DOHH2 (cell line): ENCODE data around the gene COASY.

Experiments
- H3F3A ChIP-seq: fragments of 200-600 bp; sonication (generic), shearing (Covaris generic); 2 replicates; pipeline ENCODE4 v1.6.0; 2016; ENCODE audit warnings: antibody characterized with exemption, mild to moderate bottlenecking; ENCODE audit not compliant: control insufficient read depth, insufficient read depth
- H3K27ac ChIP-seq: fragments of 200-600 bp; sonication (generic); 2 replicates; pipeline ENCODE4 v1.5.1; 2014; ENCODE audit warnings: low read depth, mild to moderate bottlenecking, low read length, moderate library complexity
- H3K27me3 ChIP-seq: fragments of 200-600 bp; sonication (generic); 2 replicates; pipeline ENCODE4 v1.6.1; 2014; ENCODE audit warnings: mild to moderate bottlenecking, low read length, mixed read lengths; ENCODE audit not compliant: control insufficient read depth
- H3K36me3 ChIP-seq: fragments of 200-600 bp; sonication (generic); 2 replicates; pipeline ENCODE4 v1.6.1; 2014; ENCODE audit warnings: mild to moderate bottlenecking, low read length, moderate library complexity, mixed read lengths; ENCODE audit not compliant: control insufficient read depth
- H3K4me1 ChIP-seq: fragments of 200-600 bp; sonication (generic); 2 replicates; pipeline ENCODE4 v1.6.1; 2014; ENCODE audit warnings: mild to moderate bottlenecking, low read length, mixed read lengths; ENCODE audit not compliant: control insufficient read depth
- H3K4me2 ChIP-seq: fragments of 200-600 bp; sonication (generic); 2 replicates; pipeline ENCODE4 v1.6.0; 2014; ENCODE audit warnings: mild to moderate bottlenecking, low read length, moderate library complexity
- H3K4me3 ChIP-seq: fragments of 200-600 bp; sonication (generic); 2 replicates; pipeline ENCODE4 v1.5.1; 2014; ENCODE audit warnings: mild to moderate bottlenecking, low read length, mixed read lengths
- H3K79me2 ChIP-seq: fragments of 200-600 bp; sonication (generic); 2 replicates; pipeline ENCODE4 v1.6.1; 2014; ENCODE audit warnings: mild to moderate bottlenecking, low read length, mixed read lengths; ENCODE audit not compliant: control insufficient read depth
- H3K9me2 ChIP-seq: fragments of 200-600 bp; sonication (generic); replicated peaks from 2 replicates; pipeline ENCODE4 v1.6.1; 2014; ENCODE audit warnings: mild to moderate bottlenecking, low read length, mixed read lengths; ENCODE audit not compliant: control insufficient read depth
- H3K9me3 ChIP-seq: fragments of 200-600 bp; sonication (generic); 2 replicates; pipeline ENCODE4 v1.6.1; 2014; ENCODE audit warnings: antibody characterized with exemption, low read length, mixed read lengths; ENCODE audit not compliant: control insufficient read depth, insufficient read depth
- H4K20me1 ChIP-seq: fragments of 200-600 bp; sonication (generic); 2 replicates; pipeline ENCODE4 v1.6.0; 2014; ENCODE audit warnings: low read depth, mild to moderate bottlenecking, antibody characterized with exemption, low read length, moderate library complexity; ENCODE audit not compliant: control insufficient read depth, insufficient read depth
- CTCF ChIP-seq: fragments of 200-600 bp; sonication (generic); IDR thresholded peaks from one replicate; pipeline ENCODE4 v1.5.1; 2014; ENCODE audit warnings: antibody characterized with exemption, mild to moderate bottlenecking, low read depth, low read length; ENCODE audit not compliant: poor library complexity, severe bottlenecking
- EZH2phosphoT487 ChIP-seq: fragments of 200-600 bp; sonication (generic); IDR thresholded peaks from 2 replicates; pipeline ENCODE4 v1.6.1; 2017; ENCODE audit warnings: borderline replicate concordance, mild to moderate bottlenecking, antibody characterized with exemption, low read length, moderate library complexity, mixed read lengths

COASY gene

GRCh38 chr17:42553161-42553818, 8.7 kb upstream of the COASY start:
- TF ChIP-seq CTCF (no peak), EZH2phosphoT487 (no peak)
- H3K79me2 ChIP-seq = peaks cover 18% of the 10 kb centered on the region
- H3K27me3 ChIP-seq = no peaks in the 10 kb centered on the region
- H3K4me2 ChIP-seq = peak overlapping the region; percentile 96
- no peaks in the 10 kb centered on the region for H3K9me3 ChIP-seq
- peaks cover 33% of the 10 kb centered on the region for H3K4me1 ChIP-seq
- H3K4me3 ChIP-seq = peak overlapping the region; percentile 99
- peaks cover 3% of the 10 kb centered on the region; the same call in 1 of the 2 replicates for H3K36me3 ChIP-seq
- H4K20me1 ChIP-seq = no peaks in the 10 kb centered on the region
- H3F3A ChIP-seq = no peaks in the 10 kb centered on the region
- H3K27ac ChIP-seq = no peak overlapping the region
- no peaks in the 10 kb centered on the region for H3K9me2 ChIP-seq

- Histone ChIP-seq H3K9me3 (no peaks in the 10 kb centered on the region), H3K4me1 (peaks cover 28% of the 10 kb centered on the region), H4K20me1 (no peaks in the 10 kb centered on the region), H3K4me3 (peak overlapping the region; percentile 99), H3K27ac (peak overlapping the region; percentile 53), H3K79me2 (peaks cover 18% of the 10 kb centered on the region), H3F3A (no peaks in the 10 kb centered on the region), H3K36me3 (peaks cover 3% of the 10 kb centered on the region; the same call in 1 of the 2 replicates), H3K27me3 (no peaks in the 10 kb centered on the region), H3K9me2 (no peaks in the 10 kb centered on the region), H3K4me2 (peak overlapping the region; percentile 96)
- no peak for TF ChIP-seq CTCF
These were observed 8.1 kb upstream of the COASY start for GRCh38 chr17:42553866-42554249.

- Histone ChIP-seq H3F3A (no peaks in the 10 kb centered on the region), H3K27me3 (no peaks in the 10 kb centered on the region), H3K36me3 (peaks cover 3% of the 10 kb centered on the region; the same call in 1 of the 2 replicates), H4K20me1 (no peaks in the 10 kb centered on the region), H3K79me2 (peaks cover 18% of the 10 kb centered on the region), H3K9me2 (no peaks in the 10 kb centered on the region), H3K27ac (peak overlapping the region; percentile 53), H3K9me3 (no peaks in the 10 kb centered on the region), H3K4me1 (peaks cover 26% of the 10 kb centered on the region), H3K4me3 (peak overlapping the region; percentile 99), H3K4me2 (peak overlapping the region; percentile 96)
- no peak for TF ChIP-seq CTCF
- no peak for TF ChIP-seq EZH2phosphoT487
These were observed 7.5 kb upstream of the COASY start for GRCh38 chr17:42554250-42555121.
